Nephron progenitor cell (in vitro differentiated cells): ENCODE data around the gene MBD2.

Experiments
- DNase-seq: peaks from one replicate; pipeline ENCODE4 v3.0.0; 2021
- H3K27ac Mint-ChIP-seq: 2 replicates; pipeline ENCODE4 v1.8.0; 2021; ENCODE audit warnings: mild to moderate bottlenecking, moderate library complexity, mixed read lengths
- H3K27me3 Mint-ChIP-seq: 2 replicates; pipeline ENCODE4 v1.8.0; 2021; ENCODE audit warnings: mild to moderate bottlenecking, low read depth, mixed read lengths; ENCODE audit not compliant: poor library complexity
- H3K36me3 Mint-ChIP-seq: 2 replicates; pipeline ENCODE4 v1.8.0; 2021; ENCODE audit warnings: low read depth, mixed read lengths
- H3K4me1 Mint-ChIP-seq: 2 replicates; pipeline ENCODE4 v1.8.0; 2021; ENCODE audit warnings: mixed read lengths
- H3K4me3 Mint-ChIP-seq: 2 replicates; pipeline ENCODE4 v1.8.0; 2021; ENCODE audit warnings: mild to moderate bottlenecking, moderate library complexity, mixed read lengths
- H3K9me3 Mint-ChIP-seq: 2 replicates; pipeline ENCODE4 v1.8.0; 2021; ENCODE audit warnings: mild to moderate bottlenecking, moderate library complexity, mixed read lengths
- TF ChIP-seq, protein P1 (sequence below): fragments of 200-600 bp; sonication (generic); IDR thresholded peaks from 2 replicates; pipeline ENCODE4 v1.5.0; 2021; ENCODE audit warnings: antibody characterized with exemption

Gene MBD2

GRCh38 chr18:54135216-54135615, 89.3 kb downstream of the MBD2 start:
- Mint-ChIP-seq H3K4me1 (no peaks in the 10 kb centered on the region), H3K4me3 (no peak overlapping the region), H3K9me3 (peaks cover 13% of the 10 kb centered on the region), H3K27me3 (peaks cover 7% of the 10 kb centered on the region), H3K36me3 (no peaks in the 10 kb centered on the region), H3K27ac (no peak overlapping the region)
- no peak for DNase-seq
- TF ChIP-seq, protein P1, sequence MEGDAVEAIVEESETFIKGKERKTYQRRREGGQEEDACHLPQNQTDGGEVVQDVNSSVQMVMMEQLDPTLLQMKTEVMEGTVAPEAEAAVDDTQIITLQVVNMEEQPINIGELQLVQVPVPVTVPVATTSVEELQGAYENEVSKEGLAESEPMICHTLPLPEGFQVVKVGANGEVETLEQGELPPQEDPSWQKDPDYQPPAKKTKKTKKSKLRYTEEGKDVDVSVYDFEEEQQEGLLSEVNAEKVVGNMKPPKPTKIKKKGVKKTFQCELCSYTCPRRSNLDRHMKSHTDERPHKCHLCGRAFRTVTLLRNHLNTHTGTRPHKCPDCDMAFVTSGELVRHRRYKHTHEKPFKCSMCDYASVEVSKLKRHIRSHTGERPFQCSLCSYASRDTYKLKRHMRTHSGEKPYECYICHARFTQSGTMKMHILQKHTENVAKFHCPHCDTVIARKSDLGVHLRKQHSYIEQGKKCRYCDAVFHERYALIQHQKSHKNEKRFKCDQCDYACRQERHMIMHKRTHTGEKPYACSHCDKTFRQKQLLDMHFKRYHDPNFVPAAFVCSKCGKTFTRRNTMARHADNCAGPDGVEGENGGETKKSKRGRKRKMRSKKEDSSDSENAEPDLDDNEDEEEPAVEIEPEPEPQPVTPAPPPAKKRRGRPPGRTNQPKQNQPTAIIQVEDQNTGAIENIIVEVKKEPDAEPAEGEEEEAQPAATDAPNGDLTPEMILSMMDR, result no peak

DNA sequence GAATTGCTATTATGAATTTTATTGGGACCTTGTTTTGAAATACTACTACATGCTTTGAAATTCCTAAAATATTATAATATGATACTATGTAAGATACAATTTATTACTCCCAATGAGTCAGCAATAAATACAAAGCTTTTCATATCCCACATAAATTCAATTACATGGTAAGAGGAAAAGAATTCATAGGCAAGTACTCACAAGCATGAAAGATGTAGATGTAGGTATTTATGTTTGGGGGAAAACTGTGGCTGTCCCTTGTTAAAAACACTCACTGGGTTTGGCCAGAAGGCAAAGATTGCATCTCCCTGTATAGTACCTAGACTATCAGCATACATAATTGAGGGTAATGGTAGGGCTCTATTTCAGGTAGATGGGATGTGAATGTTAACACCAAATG, 90.4 kb downstream of the MBD2 start:
- TF ChIP-seq, protein P1, result no peak
- Mint-ChIP-seq H3K4me3 (no peak overlapping the region), H3K36me3 (no peaks in the 10 kb centered on the region), H3K4me1 (no peaks in the 10 kb centered on the region), H3K27ac (no peak overlapping the region), H3K9me3 (peaks cover 10% of the 10 kb centered on the region), H3K27me3 (peaks cover 7% of the 10 kb centered on the region)
- no peak for DNase-seq

- H3K36me3 Mint-ChIP-seq, result no peaks in the 10 kb centered on the region
- H3K4me3 Mint-ChIP-seq, result no peak overlapping the region
- TF ChIP-seq, protein P1, result no peak
- H3K9me3 Mint-ChIP-seq, result no peaks in the 10 kb centered on the region
- peaks cover 6% of the 10 kb centered on the region for H3K27me3 Mint-ChIP-seq
- DNase-seq, result no peak
- peaks cover 12% of the 10 kb centered on the region for H3K4me1 Mint-ChIP-seq
- H3K27ac Mint-ChIP-seq, result no peak overlapping the region
Observed at GRCh38 chr18:54130631-54131030, 93.8 kb downstream of the MBD2 start.

GRCh38 chr18:54130177-54130576, 94.3 kb downstream of the MBD2 start:
- no peak overlapping the region for H3K27ac Mint-ChIP-seq
- H3K9me3 Mint-ChIP-seq, result no peaks in the 10 kb centered on the region
- H3K4me3 Mint-ChIP-seq, result no peak overlapping the region
- peaks cover 12% of the 10 kb centered on the region for H3K4me1 Mint-ChIP-seq
- TF ChIP-seq, protein P1, result no peak
- DNase-seq, result no peak
- H3K27me3 Mint-ChIP-seq, result peaks cover 6% of the 10 kb centered on the region
- H3K36me3 Mint-ChIP-seq, result no peaks in the 10 kb centered on the region

DNA sequence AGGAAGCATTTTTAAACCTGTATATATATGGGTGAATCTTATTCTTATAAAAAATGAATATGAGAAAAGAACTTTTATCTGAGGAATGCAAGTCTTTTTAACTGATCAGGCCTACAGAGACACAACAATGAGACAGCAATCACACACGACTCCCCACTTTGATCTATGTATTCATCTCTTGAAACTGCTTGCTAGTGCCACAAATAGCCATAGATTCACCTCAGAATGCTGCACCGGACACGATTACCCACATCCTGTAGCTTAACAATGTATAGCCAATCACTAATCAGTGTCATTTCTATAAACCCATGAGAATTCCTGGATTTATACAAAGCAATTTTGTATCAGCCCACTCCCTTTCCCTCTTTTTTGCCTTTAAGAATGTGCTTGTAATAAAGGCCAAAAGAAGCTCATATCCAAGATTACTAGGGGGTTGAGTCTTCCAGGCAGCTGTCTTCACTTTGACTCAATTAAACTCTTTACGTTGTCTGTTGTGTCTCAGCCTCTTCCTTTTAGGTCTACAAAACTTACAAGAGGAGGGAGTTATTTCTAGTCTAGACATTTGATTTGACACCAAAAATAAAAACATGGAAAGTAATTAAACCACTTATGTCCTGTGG, 94.9 kb downstream of the MBD2 start:
- Mint-ChIP-seq H3K27me3 (peaks cover 3% of the 10 kb centered on the region), H3K4me1 (peaks cover 12% of the 10 kb centered on the region), H3K27ac (no peak overlapping the region), H3K4me3 (no peak overlapping the region), H3K36me3 (no peaks in the 10 kb centered on the region), H3K9me3 (no peaks in the 10 kb centered on the region)
- TF ChIP-seq, protein P1, result no peak
- no peak for DNase-seq

- H3K27ac Mint-ChIP-seq, result no peak overlapping the region
- H3K9me3 Mint-ChIP-seq, result no peaks in the 10 kb centered on the region
- peaks cover 12% of the 10 kb centered on the region for H3K4me1 Mint-ChIP-seq
Observed at GRCh38 chr18:54127759-54128378, 96.6 kb downstream of the MBD2 start.

More at GRCh38 chr18:54127759-54128378, 96.6 kb downstream of the MBD2 start:
- peak; percentile 48 for DNase-seq
- TF ChIP-seq, protein P1, result peak; percentile 61
- Mint-ChIP-seq H3K27me3 (peaks cover 3% of the 10 kb centered on the region), H3K36me3 (no peaks in the 10 kb centered on the region), H3K4me3 (no peak overlapping the region)
